Measurements from ENCODE around the gene DLG4.

The DLG4 gene

DNA sequence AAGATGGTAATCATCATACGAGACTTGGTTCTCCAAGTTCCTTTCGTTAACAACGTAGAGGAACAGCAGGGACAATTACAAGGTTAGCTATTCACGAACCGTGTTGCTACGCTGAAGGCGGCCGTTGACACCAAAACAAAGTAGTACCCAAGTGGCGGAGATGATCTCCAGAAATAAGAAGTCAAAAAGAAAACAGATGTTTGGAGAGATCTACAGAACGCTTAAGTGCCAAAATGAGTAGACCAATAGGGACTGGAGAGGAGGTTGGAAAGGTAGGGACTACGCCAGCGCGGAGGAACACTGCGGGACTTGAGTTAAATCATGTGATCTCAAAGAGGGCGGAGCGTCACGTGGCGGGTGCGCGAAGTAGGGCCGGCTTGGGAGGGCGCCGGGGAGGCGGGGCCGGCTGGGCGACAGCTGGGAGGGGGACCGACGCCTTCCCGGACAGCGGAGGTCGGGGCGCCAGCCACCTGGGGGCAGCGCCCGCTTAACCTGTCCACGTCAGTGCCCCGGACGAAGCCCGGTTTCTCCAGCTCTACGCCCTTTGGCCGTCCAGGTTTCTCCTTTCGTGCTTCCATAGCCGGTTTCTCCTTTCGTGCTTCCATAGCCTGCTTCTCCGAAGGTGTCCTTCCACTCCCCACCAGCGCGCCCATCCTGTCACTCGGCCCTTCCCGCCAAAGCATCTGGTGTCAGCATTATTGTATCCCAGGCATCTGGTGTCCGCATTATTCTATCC, 23.2 kb upstream of the DLG4 start (continued):
- TF ChIP-seq ZNF354C (tag by site-specific recombination; IDR thresholded peaks at IDR 0.05; ENCODE audit: borderline replicate concordance, low read depth): no peak
- no peak for TF ChIP-seq ZNF548 (tag by site-specific recombination; IDR thresholded peaks at IDR 0.05)
- TF ChIP-seq ZNF175 (tag by site-specific recombination; IDR thresholded peaks at IDR 0.05): no peak
- TF ChIP-seq ZNF777 (tag by site-specific recombination; IDR thresholded peaks at IDR 0.05; ENCODE audit: borderline replicate concordance): no peak
- TF ChIP-seq, protein P1, sequence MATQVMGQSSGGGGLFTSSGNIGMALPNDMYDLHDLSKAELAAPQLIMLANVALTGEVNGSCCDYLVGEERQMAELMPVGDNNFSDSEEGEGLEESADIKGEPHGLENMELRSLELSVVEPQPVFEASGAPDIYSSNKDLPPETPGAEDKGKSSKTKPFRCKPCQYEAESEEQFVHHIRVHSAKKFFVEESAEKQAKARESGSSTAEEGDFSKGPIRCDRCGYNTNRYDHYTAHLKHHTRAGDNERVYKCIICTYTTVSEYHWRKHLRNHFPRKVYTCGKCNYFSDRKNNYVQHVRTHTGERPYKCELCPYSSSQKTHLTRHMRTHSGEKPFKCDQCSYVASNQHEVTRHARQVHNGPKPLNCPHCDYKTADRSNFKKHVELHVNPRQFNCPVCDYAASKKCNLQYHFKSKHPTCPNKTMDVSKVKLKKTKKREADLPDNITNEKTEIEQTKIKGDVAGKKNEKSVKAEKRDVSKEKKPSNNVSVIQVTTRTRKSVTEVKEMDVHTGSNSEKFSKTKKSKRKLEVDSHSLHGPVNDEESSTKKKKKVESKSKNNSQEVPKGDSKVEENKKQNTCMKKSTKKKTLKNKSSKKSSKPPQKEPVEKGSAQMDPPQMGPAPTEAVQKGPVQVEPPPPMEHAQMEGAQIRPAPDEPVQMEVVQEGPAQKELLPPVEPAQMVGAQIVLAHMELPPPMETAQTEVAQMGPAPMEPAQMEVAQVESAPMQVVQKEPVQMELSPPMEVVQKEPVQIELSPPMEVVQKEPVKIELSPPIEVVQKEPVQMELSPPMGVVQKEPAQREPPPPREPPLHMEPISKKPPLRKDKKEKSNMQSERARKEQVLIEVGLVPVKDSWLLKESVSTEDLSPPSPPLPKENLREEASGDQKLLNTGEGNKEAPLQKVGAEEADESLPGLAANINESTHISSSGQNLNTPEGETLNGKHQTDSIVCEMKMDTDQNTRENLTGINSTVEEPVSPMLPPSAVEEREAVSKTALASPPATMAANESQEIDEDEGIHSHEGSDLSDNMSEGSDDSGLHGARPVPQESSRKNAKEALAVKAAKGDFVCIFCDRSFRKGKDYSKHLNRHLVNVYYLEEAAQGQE (tag by site-specific recombination; IDR thresholded peaks at IDR 0.05): peak; percentile 50; the same call in 1 of the 2 replicates
- no peak for TF ChIP-seq TRIM28 (IDR thresholded peaks at IDR 0.05; ENCODE audit: borderline replicate concordance, low read length)
- TF ChIP-seq ZIC2 (tag by site-specific recombination; IDR thresholded peaks at IDR 0.05): peak; percentile 85
- peak; percentile 99 for TF ChIP-seq SP3 (tag by site-specific recombination; IDR thresholded peaks at IDR 0.05)
- TF ChIP-seq, protein P2, sequence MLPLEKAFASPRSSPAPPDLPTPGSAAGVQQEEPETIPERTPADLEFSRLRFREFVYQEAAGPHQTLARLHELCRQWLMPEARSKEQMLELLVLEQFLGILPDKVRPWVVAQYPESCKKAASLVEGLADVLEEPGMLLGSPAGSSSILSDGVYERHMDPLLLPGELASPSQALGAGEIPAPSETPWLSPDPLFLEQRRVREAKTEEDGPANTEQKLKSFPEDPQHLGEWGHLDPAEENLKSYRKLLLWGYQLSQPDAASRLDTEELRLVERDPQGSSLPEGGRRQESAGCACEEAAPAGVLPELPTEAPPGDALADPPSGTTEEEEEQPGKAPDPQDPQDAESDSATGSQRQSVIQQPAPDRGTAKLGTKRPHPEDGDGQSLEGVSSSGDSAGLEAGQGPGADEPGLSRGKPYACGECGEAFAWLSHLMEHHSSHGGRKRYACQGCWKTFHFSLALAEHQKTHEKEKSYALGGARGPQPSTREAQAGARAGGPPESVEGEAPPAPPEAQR (tag by site-specific recombination; IDR thresholded peaks at IDR 0.05): peak; percentile 93; the same call in 1 of the 2 replicates
- TF ChIP-seq ZNF391 (tag by site-specific recombination; IDR thresholded peaks at IDR 0.05; ENCODE audit: borderline replicate concordance, low read depth): peak; percentile 98
- TF ChIP-seq, protein P3, sequence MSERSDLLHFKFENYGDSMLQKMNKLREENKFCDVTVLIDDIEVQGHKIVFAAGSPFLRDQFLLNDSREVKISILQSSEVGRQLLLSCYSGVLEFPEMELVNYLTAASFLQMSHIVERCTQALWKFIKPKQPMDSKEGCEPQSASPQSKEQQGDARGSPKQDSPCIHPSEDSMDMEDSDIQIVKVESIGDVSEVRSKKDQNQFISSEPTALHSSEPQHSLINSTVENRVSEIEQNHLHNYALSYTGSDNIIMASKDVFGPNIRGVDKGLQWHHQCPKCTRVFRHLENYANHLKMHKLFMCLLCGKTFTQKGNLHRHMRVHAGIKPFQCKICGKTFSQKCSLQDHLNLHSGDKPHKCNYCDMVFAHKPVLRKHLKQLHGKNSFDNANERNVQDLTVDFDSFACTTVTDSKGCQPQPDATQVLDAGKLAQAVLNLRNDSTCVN (tag by site-specific recombination; optimal IDR thresholded peaks at IDR 0.05): peak; percentile 46
- TF ChIP-seq ZNF311 (tag by site-specific recombination; IDR thresholded peaks at IDR 0.05; ENCODE audit: borderline replicate concordance): no peak
- TF ChIP-seq, protein P4, sequence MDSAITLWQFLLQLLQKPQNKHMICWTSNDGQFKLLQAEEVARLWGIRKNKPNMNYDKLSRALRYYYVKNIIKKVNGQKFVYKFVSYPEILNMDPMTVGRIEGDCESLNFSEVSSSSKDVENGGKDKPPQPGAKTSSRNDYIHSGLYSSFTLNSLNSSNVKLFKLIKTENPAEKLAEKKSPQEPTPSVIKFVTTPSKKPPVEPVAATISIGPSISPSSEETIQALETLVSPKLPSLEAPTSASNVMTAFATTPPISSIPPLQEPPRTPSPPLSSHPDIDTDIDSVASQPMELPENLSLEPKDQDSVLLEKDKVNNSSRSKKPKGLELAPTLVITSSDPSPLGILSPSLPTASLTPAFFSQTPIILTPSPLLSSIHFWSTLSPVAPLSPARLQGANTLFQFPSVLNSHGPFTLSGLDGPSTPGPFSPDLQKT (IDR thresholded peaks at IDR 0.05; ENCODE audit: borderline replicate concordance, low read depth, low read length): no peak
- TF ChIP-seq ZNF132 (tag by site-specific recombination; IDR thresholded peaks at IDR 0.05; ENCODE audit: borderline replicate concordance): no peak
- peak; percentile 94 for TF ChIP-seq OVOL3 (tag by site-specific recombination; IDR thresholded peaks at IDR 0.05)
- no peak for TF ChIP-seq HOXD13 (CRISPR knock-in tag; IDR thresholded peaks at IDR 0.05; ENCODE audit: borderline replicate concordance)
- TF ChIP-seq ZNF624 (tag by site-specific recombination; IDR thresholded peaks at IDR 0.05): no peak
- TF ChIP-seq ZNF560 (tag by site-specific recombination; IDR thresholded peaks at IDR 0.05; ENCODE audit: borderline replicate concordance): no peak
- TF ChIP-seq ZNF785 (tag by site-specific recombination; IDR thresholded peaks at IDR 0.05): 0 out of 2 replicates have a peak, but pooled peaks have one; percentile 48
- TF ChIP-seq, protein P5, sequence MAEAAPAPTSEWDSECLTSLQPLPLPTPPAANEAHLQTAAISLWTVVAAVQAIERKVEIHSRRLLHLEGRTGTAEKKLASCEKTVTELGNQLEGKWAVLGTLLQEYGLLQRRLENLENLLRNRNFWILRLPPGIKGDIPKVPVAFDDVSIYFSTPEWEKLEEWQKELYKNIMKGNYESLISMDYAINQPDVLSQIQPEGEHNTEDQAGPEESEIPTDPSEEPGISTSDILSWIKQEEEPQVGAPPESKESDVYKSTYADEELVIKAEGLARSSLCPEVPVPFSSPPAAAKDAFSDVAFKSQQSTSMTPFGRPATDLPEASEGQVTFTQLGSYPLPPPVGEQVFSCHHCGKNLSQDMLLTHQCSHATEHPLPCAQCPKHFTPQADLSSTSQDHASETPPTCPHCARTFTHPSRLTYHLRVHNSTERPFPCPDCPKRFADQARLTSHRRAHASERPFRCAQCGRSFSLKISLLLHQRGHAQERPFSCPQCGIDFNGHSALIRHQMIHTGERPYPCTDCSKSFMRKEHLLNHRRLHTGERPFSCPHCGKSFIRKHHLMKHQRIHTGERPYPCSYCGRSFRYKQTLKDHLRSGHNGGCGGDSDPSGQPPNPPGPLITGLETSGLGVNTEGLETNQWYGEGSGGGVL (tag by site-specific recombination; IDR thresholded peaks at IDR 0.05): peak; percentile 38; the same call in 1 of the 2 replicates
- no peak for TF ChIP-seq ZNF16 (tag by site-specific recombination; IDR thresholded peaks at IDR 0.05; ENCODE audit: low read depth)
- TF ChIP-seq RBAK (tag by site-specific recombination; IDR thresholded peaks at IDR 0.05): no peak
- TF ChIP-seq ZNF843 (tag by site-specific recombination; IDR thresholded peaks at IDR 0.05): peak; percentile 87
- TF ChIP-seq ZNF530 (tag by site-specific recombination; IDR thresholded peaks at IDR 0.05; ENCODE audit: low read depth): no peak
- no peak for TF ChIP-seq ZNF221 (tag by site-specific recombination; IDR thresholded peaks at IDR 0.05; ENCODE audit: borderline replicate concordance)
- no peak for TF ChIP-seq SETDB1 (IDR thresholded peaks at IDR 0.05; ENCODE audit: insufficient read length, low read length)
- peak; percentile 86 for TF ChIP-seq YY2 (tag by site-specific recombination; IDR thresholded peaks at IDR 0.05)
- no peak for TF ChIP-seq ZNF155 (tag by site-specific recombination; IDR thresholded peaks at IDR 0.05)
- TF ChIP-seq, protein P6, sequence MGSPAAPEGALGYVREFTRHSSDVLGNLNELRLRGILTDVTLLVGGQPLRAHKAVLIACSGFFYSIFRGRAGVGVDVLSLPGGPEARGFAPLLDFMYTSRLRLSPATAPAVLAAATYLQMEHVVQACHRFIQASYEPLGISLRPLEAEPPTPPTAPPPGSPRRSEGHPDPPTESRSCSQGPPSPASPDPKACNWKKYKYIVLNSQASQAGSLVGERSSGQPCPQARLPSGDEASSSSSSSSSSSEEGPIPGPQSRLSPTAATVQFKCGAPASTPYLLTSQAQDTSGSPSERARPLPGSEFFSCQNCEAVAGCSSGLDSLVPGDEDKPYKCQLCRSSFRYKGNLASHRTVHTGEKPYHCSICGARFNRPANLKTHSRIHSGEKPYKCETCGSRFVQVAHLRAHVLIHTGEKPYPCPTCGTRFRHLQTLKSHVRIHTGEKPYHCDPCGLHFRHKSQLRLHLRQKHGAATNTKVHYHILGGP (tag by site-specific recombination; IDR thresholded peaks at IDR 0.05): no peak
- TF ChIP-seq ZNF660 (tag by site-specific recombination; IDR thresholded peaks at IDR 0.05): peak; percentile 88

Measured in HEK293 (cell line).